Measurements from ENCODE around the gene BTN3A1.
"Not testable (repeated sequence)": the region's sequence is repeated elsewhere in the genome, so short reads cannot be mapped to it uniquely, and the experiment has no call there.

The BTN3A1 gene

GRCh38 chr6:26375270-26375669 lies 26.8 kb upstream of the BTN3A1 start:
- DNase-seq = no peak
- in situ Hi-C loops (cut with HindIII; ENCODE audit: low pct_ligation_motif_present, low pct_unique_long_range_greater_than_20kb, low sequenced_read_pairs) = no loop called here

DNA sequence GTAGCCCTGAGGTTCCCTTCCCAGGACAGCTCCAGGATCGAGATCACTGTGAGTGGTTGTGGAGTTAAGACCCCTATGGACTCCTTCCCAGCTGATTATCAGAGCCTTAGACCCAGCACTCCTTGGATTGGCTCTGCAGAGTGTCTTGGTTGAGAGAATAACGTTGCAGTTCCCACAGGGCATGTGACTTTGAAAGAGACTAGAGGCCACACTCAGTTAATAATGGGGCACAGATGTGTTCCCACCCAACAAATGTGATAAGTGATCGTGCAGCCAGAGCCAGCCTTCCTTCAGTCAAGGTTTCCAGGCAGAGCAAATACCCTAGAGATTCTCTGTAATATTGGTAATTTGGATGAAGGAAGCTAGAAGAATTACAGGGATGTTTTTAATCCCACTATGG lies 24.4 kb upstream of the BTN3A1 start:
- in situ Hi-C loops (cut with HindIII; ENCODE audit: low pct_ligation_motif_present, low pct_unique_long_range_greater_than_20kb, low sequenced_read_pairs) = no loop called here
- no peak for DNase-seq

- in situ Hi-C loops (cut with HindIII; ENCODE audit: low pct_ligation_motif_present, low pct_unique_long_range_greater_than_20kb, low sequenced_read_pairs); DNase-seq: not testable (repeated sequence)
These were observed 23.9 kb upstream of the BTN3A1 start for GRCh38 chr6:26378143-26378542.

DNA sequence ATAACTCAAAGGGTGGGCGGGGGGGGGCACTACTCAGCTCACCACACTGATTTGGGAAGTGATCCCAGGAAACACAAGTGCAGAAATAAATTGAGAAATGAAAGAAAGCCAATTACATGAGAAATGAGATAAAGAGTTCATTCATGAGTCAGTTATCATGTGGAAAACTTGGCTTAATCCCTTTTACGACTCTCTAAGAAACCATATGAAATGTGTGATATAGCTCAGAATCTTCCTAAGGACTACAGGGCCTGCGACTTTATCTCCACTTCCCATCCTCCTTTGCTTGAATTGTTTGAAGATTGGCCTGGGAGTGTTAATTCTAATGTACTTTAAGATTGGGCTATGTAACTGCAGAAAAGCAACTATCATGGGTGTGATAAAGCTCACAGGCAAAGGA lies 22.8 kb upstream of the BTN3A1 start:
- DNase-seq = no peak
- in situ Hi-C loops (cut with HindIII; ENCODE audit: low pct_ligation_motif_present, low pct_unique_long_range_greater_than_20kb, low sequenced_read_pairs) = no loop called here

- in situ Hi-C loops (cut with HindIII; ENCODE audit: low pct_ligation_motif_present, low pct_unique_long_range_greater_than_20kb, low sequenced_read_pairs) = no loop called here
- no peak for DNase-seq
These were observed 22.3 kb upstream of the BTN3A1 start for GRCh38 chr6:26379740-26380139.

GRCh38 chr6:26380256-26380655 lies 21.8 kb upstream of the BTN3A1 start:
- in situ Hi-C loops (cut with HindIII; ENCODE audit: low pct_ligation_motif_present, low pct_unique_long_range_greater_than_20kb, low sequenced_read_pairs) = no loop called here
- DNase-seq = no peak

DNA sequence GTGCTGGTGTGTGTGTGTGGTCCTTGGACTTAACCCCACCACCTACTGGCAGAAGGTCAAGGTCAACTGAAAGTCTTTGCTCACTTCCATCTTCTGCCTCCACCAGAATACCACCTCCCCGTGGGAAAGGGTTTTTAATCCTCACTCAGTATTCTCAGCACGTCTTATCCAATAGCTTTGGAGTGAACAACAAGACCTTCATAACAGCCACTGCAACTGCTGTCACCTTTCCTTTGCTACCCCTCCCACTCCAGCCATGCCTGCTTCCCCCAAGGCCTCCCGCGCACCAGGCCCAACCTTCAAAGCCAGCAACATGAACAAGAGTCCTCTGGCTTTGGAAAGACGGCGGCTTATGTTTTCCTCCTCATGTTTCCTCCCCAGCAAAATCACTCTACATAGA lies 20.0 kb upstream of the BTN3A1 start:
- in situ Hi-C loops (cut with HindIII; ENCODE audit: low pct_ligation_motif_present, low pct_unique_long_range_greater_than_20kb, low sequenced_read_pairs) = no loop called here
- DNase-seq = no peak

DNA sequence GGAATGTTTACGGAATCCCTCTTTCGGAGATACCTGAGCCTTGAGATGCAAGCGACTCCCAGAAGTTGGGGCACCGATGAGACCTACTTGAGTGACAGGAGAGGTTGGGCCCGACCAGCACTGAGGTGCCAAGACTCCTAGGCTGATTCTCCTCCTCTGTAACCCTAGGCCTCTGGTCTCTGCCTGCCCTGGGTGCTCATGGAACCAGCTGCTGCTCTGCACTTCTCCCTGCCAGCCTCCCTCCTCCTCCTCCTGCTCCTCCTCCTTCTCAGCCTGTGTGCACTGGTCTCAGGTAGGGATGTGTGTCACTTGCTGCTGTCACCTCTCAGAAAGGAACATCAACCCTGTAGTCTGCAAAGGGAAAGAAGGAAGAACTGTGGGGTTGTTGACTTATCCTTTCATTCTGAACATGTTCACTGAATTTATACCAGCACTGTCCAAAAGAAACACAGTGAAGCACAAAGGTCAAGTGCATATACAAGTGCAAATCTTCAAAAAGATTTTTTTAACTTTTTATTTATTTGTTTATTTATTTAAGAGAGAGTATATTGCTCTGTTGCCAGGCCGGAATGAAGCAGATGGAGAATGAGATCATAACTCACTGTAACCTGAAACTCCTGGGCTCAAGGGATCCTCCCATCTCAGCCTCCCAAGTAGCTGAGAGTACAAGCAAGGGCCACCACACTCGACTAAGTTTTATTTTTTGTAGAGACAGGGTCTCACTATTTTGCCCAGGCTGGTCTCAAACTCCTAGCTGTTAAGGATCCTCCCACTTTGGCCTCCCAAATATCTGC lies 18.3 kb upstream of the BTN3A1 start:
- in situ Hi-C loops (cut with HindIII; ENCODE audit: low pct_ligation_motif_present, low pct_unique_long_range_greater_than_20kb, low sequenced_read_pairs) = no loop called here
- peak; percentile 45 for DNase-seq

GRCh38 chr6:26385734-26386125 lies 16.3 kb upstream of the BTN3A1 start:
- DNase-seq = no peak
- in situ Hi-C loops (cut with HindIII; ENCODE audit: low pct_ligation_motif_present, low pct_unique_long_range_greater_than_20kb, low sequenced_read_pairs) = no loop called here

- DNase-seq = no peak
- in situ Hi-C loops (cut with HindIII; ENCODE audit: low pct_ligation_motif_present, low pct_unique_long_range_greater_than_20kb, low sequenced_read_pairs) = no loop called here
These were observed 14.5 kb upstream of the BTN3A1 start for GRCh38 chr6:26387565-26387964.

- in situ Hi-C loops (cut with HindIII; ENCODE audit: low pct_ligation_motif_present, low pct_unique_long_range_greater_than_20kb, low sequenced_read_pairs) = no loop called here
These were observed 14.1 kb upstream of the BTN3A1 start for GRCh38 chr6:26388014-26388413.

GRCh38 chr6:26388441-26388840 lies 13.6 kb upstream of the BTN3A1 start:
- no peak for DNase-seq
- in situ Hi-C loops (cut with HindIII; ENCODE audit: low pct_ligation_motif_present, low pct_unique_long_range_greater_than_20kb, low sequenced_read_pairs) = no loop called here

More at GRCh38 chr6:26388014-26388413, 14.1 kb upstream of the BTN3A1 start:
- no peak for DNase-seq

DNA sequence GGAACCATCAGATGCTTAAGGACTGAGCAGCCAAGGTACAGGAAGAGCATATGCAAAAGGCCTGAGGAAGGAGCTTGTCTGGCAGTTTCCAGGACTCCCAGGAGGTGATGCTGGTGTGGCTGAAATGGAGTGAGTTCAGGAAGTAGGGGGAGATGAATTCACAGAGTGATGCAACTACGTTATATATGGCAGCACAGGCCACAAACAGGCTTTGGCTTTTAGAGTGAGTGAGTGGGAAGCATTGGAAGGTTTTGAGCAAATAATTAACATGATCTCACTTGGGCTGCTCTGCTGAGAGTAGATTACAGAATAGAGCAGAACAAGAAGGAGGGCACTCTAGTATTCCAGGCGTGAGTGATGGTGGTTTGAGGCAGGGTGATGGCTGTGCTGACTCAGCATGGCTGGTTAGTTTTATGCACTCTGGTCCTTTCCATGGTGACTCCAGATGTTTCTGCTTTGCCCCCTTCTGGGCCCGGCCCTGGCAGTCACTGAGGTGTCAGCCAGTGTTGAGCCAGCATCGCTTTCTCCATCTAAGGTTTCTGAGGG lies 12.7 kb upstream of the BTN3A1 start:
- in situ Hi-C loops (cut with HindIII; ENCODE audit: low pct_ligation_motif_present, low pct_unique_long_range_greater_than_20kb, low sequenced_read_pairs) = no loop called here
- peak; percentile 46 for DNase-seq

DNA sequence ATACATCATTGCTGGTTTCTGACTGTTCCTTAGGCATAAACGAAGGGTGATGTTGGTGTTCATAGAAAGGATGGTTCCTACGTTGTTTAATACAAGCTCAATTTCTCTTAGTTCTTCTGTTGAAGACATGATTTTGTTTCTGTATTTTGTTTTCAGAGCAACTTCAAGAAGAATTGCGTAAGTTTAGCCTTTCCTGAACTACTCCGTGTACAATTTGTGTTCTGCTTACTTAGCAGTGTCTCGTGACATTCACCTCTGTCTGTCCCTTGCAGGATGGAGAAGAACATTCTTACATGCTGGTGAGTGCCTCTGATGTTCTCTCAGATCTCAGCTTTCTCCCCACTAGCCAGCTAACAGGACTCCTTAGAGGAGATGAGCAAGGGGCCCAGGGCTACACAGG lies 11.5 kb upstream of the BTN3A1 start:
- in situ Hi-C loops (cut with HindIII; ENCODE audit: low pct_ligation_motif_present, low pct_unique_long_range_greater_than_20kb, low sequenced_read_pairs) = no loop called here
- DNase-seq = no peak

DNA sequence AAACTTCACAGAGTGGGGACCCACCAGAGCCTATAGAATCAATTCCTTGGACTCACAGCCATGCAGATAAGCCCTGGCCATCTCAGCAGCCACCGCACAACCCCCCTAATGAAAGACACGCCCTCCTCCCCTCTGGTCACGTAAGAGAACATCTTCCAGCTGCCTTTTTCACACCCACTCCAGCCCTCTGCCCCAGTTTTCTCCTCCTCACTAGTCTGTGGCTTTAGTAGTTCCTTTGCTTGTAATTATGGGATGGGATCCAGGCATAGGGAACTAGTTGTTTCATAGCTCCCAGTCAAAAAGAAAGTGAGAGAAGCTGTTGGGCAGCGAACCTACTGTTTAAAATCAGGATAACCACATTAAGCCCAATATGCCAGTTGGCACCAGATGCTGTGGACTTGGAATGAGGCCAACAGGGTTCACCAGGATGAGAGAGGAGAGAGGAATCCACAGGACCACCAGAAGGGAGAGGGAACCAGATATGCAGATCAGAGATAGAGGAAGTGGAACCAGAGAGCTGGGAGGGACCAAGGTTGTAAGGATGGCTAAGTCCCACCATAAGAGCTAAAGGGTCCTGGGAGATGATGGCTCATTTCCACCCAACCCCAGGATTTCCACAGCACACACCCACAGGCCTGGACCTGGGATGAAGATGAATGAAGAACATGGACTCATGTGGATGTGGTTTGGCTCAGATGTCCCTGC lies 9.0 kb upstream of the BTN3A1 start:
- in situ Hi-C loops (cut with HindIII; ENCODE audit: low pct_ligation_motif_present, low pct_unique_long_range_greater_than_20kb, low sequenced_read_pairs) = no loop called here
- DNase-seq = no peak

GRCh38 chr6:26394289-26394688 lies 7.8 kb upstream of the BTN3A1 start:
- peak; percentile 62 for DNase-seq
- in situ Hi-C loops (cut with HindIII; ENCODE audit: low pct_ligation_motif_present, low pct_unique_long_range_greater_than_20kb, low sequenced_read_pairs) = no loop called here

GRCh38 chr6:26398555-26398954 lies 3.5 kb upstream of the BTN3A1 start:
- DNase-seq = no peak
- in situ Hi-C loops (cut with HindIII; ENCODE audit: low pct_ligation_motif_present, low pct_unique_long_range_greater_than_20kb, low sequenced_read_pairs) = no loop called here

GRCh38 chr6:26400626-26401025 lies 1.4 kb upstream of the BTN3A1 start:
- no peak for DNase-seq
- in situ Hi-C loops (cut with HindIII; ENCODE audit: low pct_ligation_motif_present, low pct_unique_long_range_greater_than_20kb, low sequenced_read_pairs) = no loop called here

DNA sequence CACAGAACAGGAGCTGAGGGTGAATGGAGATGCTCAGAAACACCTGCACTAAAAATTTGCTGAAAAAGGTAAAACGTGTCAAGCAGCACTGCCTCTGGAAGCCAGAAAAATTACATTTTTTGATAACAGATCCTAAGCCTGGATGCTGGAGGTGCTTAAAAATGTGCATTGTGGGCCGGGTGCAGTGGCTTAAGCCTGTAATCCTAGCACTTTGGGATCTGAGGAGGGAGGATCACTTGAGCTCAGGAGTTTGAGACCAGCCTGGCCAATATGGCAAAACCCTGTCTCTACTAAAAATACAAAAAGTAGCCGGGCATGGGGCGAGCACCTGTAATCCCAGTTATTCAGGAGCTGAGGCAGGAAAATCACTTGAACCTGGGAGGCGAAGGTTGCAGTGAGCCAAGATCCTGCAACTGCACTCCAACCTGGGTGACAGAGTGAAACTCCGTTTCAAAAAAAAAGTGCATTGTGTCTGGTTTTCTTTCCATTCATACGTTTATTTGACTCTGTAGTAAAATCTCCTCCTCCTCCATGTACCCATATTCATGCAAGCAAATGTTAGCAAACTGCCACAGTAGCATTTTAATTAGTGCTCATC lies 587 bp upstream of the BTN3A1 start:
- in situ Hi-C loops (cut with HindIII; ENCODE audit: low pct_ligation_motif_present, low pct_unique_long_range_greater_than_20kb, low sequenced_read_pairs) = no loop called here
- DNase-seq = no peak
